ENCODE results near the gene BAG5.
"Not testable (repeated sequence)": the region's sequence is repeated elsewhere in the genome, so short reads cannot be mapped to it uniquely, and the experiment has no call there.

Gene BAG5

DNA sequence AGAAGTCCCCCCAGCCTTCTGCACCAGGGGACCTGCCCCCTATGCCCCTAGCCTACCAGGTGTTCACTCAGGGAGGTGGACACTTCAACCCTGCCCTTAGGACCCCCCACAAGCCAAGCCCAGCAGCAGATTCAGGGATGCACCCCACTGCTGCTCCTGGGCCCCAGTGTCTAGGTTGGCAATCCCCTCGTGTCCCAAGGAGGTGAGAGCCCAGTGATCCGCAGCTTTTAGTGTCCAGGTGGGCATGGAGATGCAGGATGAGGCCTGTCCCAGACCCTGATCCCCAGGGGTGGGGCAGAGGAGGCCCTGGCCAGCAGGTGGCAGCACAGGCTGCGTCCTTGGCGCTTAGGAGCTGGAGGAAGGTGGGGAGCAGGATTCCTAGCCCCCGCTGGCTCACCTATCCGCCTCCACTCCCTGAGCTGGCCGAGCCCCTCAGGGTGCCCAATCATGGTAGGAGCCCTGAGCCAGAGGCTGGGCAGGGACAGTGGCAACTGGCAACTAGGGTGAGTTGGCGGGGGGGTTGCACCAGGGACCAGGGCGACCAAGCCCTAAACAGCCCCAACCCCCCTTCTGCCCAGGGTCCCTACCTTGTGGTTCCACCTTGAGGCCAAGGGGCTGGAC, 43.9 kb downstream of the BAG5 start:
- H3K9ac ChIP-seq (ENCODE audit: low read depth, low read length): no peak overlapping the region

DNA sequence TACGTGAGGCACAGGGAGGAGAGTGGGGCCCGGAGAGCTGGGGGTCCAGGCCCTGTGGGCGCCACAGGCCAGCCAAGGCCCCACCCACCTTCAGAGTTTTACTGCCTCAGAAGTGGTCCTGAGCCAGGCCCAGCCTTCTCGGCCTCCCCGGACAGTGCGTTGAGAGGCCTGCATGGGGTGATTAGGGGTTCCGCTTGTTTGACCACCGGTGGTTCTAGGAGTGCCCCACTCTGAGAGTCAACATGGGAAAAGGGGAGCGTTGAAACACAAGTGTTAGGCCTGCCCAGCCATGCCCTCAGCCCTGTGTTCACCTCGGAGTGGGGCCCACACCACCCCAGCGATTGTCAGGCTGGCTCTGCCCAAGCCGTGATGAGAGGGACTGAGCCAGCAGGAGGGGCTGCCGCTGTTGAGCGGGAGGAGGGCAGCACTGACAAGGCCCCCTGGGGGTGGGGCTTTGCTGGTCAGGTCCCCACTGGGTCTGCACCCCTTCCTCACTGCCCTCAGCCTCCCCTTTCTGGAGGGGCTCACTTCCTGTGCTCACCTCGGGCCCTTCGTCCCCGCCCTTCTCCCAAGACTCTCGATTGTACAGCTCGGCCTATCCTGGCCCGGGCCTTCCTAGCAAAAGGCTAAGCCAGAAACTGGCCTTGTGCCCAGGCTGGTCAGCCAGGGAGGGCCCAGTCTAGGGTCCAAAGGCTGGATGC, 44.6 kb downstream of the BAG5 start:
- Histone ChIP-seq H3K4me3 (ENCODE audit: low read depth, low read length) (no peak overlapping the region), H3K36me3 (ENCODE audit: control insufficient read depth, insufficient read depth, low read length) (peaks cover 18% of the 10 kb centered on the region), H3K4me1 (ENCODE audit: control insufficient read depth, insufficient read depth, low read length) (peaks cover 23% of the 10 kb centered on the region; the same call in 1 of the 2 replicates), H3K9ac (ENCODE audit: low read depth, low read length) (no peak overlapping the region), H3K9me3 (ENCODE audit: control insufficient read depth, insufficient read depth, low read length) (no peaks in the 10 kb centered on the region), H3K27ac (ENCODE audit: low read depth, low read length) (peak overlapping the region; percentile 47), H3K27me3 (ENCODE audit: control insufficient read depth, insufficient read depth, low read length) (peaks cover under 1% of the 10 kb centered on the region; the same call in 1 of the 2 replicates)

More for the DNA sequence above, 43.9 kb downstream of the BAG5 start:
- Histone ChIP-seq H3K4me3 (ENCODE audit: low read depth, low read length) (no peak overlapping the region), H3K4me1 (ENCODE audit: control insufficient read depth, insufficient read depth, low read length) (peaks cover 23% of the 10 kb centered on the region; the same call in 1 of the 2 replicates), H3K36me3 (ENCODE audit: control insufficient read depth, insufficient read depth, low read length) (peaks cover 18% of the 10 kb centered on the region), H3K27me3 (ENCODE audit: control insufficient read depth, insufficient read depth, low read length) (peaks cover 7% of the 10 kb centered on the region), H3K27ac (ENCODE audit: low read depth, low read length) (peak overlapping the region; percentile 47), H3K9me3 (ENCODE audit: control insufficient read depth, insufficient read depth, low read length) (no peaks in the 10 kb centered on the region)

- Histone ChIP-seq H3K9me3 (ENCODE audit: control insufficient read depth, insufficient read depth, low read length) (no peaks in the 10 kb centered on the region), H3K9ac (ENCODE audit: low read depth, low read length) (no peak overlapping the region), H3K27me3 (ENCODE audit: control insufficient read depth, insufficient read depth, low read length) (no peaks in the 10 kb centered on the region), H3K36me3 (ENCODE audit: control insufficient read depth, insufficient read depth, low read length) (peaks cover 18% of the 10 kb centered on the region), H3K4me1 (ENCODE audit: control insufficient read depth, insufficient read depth, low read length) (peaks cover 23% of the 10 kb centered on the region; the same call in 1 of the 2 replicates), H3K27ac (ENCODE audit: low read depth, low read length) (no peak overlapping the region), H3K4me3 (ENCODE audit: low read depth, low read length) (no peak overlapping the region)
Observed at GRCh38 chr14:103517174-103517566, 45.3 kb downstream of the BAG5 start.

DNA sequence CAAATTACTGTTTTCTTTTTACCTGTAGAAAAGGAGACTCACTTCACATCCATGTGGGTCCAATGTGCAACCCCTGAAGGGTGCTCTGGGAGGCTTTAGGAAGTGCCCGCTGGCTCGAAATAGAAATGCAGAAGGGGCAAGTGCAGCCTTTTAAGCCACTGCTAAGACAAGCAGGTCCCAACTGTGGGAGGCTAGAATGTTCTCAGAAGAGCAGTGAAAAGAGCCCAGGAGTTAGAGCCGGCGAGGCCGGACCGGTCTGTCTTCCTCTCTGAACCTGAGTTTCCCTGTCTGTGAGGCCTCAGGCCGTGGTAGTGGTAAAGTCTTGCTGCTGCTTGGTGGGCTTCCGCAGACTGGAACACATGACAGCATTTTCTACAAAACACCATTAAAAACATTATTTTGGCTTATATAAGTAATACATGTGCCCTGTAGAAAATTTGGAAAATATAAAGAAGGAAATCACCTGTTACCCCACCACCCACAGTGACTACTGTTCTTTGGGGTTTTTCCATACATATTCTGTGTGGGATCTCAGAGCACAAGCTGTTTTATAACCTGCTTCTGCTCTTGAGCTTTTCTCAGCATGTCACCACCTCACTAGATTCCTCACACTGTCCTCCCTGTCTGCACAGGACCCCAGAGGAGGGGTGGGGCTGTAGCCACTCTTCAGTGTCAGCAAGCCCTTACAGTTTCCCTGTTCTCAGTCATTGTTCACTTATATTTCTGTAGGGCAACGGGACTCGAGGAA, 45.9 kb downstream of the BAG5 start:
- H3K27me3 ChIP-seq (ENCODE audit: control insufficient read depth, insufficient read depth, low read length): no peaks in the 10 kb centered on the region
- H3K27ac ChIP-seq (ENCODE audit: low read depth, low read length): peak overlapping the region; percentile 24
- H3K4me1 ChIP-seq (ENCODE audit: control insufficient read depth, insufficient read depth, low read length): peaks cover 23% of the 10 kb centered on the region; the same call in 1 of the 2 replicates
- no peak overlapping the region for H3K9ac ChIP-seq (ENCODE audit: low read depth, low read length)
- H3K9me3 ChIP-seq (ENCODE audit: control insufficient read depth, insufficient read depth, low read length): no peaks in the 10 kb centered on the region
- H3K4me3 ChIP-seq (ENCODE audit: low read depth, low read length): no peak overlapping the region
- peaks cover 19% of the 10 kb centered on the region for H3K36me3 ChIP-seq (ENCODE audit: control insufficient read depth, insufficient read depth, low read length)

DNA sequence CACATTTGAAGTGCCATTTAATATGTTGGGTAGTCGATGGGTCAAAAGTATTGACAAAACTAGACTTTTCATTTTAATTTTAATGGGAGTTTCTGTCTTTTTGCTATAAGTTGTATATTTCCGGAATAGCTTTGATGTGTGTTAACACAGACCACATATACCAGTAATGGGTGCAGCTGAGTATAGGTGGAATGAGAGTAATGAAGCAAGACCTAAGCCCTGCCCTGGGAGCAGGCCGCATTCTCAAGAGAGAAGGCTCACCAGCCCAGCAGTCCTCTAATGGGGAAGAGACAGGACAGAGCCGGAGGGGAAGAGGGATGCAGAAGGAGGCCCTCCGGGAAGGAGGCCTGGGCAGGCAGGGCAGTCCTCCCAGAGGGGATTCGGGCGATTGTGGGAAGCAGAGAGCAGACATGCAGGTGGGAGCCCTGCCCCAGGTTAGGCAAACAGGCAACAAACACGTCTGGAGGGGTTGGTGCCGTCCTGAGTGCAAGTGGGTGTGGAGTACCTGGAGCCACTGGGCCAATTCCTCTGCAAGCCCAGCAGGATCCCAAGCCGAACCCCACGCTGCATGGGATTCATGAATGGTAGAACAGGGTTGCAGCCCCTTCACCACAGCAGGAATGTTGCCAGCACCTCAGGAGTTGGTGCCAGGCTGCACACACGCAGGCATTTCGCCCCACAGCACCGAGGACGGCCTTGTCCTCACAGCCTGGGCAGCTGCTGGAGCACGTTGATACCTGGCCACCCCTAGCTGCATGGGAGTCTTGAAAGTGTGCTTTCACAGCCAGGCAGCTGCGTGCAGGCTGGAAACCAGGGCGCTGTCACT, 47.6 kb downstream of the BAG5 start:
- Histone ChIP-seq H3K4me1 (ENCODE audit: control insufficient read depth, insufficient read depth, low read length) (peaks cover 18% of the 10 kb centered on the region; the same call in 1 of the 2 replicates), H3K9me3 (ENCODE audit: control insufficient read depth, insufficient read depth, low read length) (no peaks in the 10 kb centered on the region)

DNA sequence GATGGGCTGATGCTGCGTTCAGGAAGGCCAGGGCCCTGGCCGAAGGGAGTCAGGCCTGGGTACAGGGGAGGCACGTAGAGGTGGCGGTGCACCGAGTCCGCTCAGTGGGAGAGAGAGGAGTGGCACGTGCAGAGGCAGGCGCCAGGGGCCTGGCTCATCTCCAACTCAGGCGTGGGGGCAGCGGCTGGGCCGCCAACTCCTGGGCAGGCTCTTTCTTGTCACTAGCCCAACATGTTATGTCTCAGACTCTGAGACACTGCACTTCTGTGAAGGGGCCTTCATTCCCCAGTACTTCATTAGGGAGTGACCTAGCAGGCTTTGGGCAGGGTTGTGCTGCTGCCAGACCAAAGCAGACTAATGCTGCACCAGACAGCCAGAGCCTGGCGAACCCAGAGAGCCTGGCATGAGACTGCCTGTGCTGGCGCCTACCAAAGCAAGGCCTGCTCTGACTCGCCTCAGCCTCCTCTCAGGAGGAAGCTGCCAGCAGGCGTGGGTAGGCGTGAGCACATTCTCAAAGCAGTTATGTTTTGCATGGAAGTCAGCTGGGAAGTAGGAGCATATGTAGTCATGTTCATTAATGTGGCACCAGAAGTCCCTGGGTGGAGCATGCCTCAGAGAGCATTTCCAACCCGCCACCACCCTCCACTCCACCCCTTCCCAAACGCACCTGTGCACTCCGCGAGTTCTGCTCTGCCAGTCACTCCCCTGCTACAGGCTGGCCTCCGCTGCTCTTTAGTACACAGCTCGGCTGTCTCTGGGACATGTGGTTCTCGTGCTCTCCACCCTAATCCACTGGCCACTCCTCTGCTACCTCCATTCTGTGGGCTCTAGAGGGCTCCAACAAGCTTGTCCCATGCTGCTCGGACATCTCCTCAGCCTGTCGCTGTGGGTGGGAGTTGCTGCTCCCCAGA, 49.5 kb downstream of the BAG5 start:
- H3K27me3 ChIP-seq (ENCODE audit: control insufficient read depth, insufficient read depth, low read length): no peaks in the 10 kb centered on the region
- no peak overlapping the region for H3K9ac ChIP-seq (ENCODE audit: low read depth, low read length)
- H3K27ac ChIP-seq (ENCODE audit: low read depth, low read length): no peak overlapping the region
- peaks cover 18% of the 10 kb centered on the region for H3K36me3 ChIP-seq (ENCODE audit: control insufficient read depth, insufficient read depth, low read length)
- no peaks in the 10 kb centered on the region for H3K9me3 ChIP-seq (ENCODE audit: control insufficient read depth, insufficient read depth, low read length)
- no peak overlapping the region for H3K4me3 ChIP-seq (ENCODE audit: low read depth, low read length)
- H3K4me1 ChIP-seq (ENCODE audit: control insufficient read depth, insufficient read depth, low read length): peaks cover 3% of the 10 kb centered on the region; the same call in 1 of the 2 replicates

More for the DNA sequence above, 47.6 kb downstream of the BAG5 start:
- Histone ChIP-seq H3K36me3 (ENCODE audit: control insufficient read depth, insufficient read depth, low read length) (peaks cover 14% of the 10 kb centered on the region), H3K4me3 (ENCODE audit: low read depth, low read length) (no peak overlapping the region), H3K27me3 (ENCODE audit: control insufficient read depth, insufficient read depth, low read length) (no peaks in the 10 kb centered on the region), H3K9ac (ENCODE audit: low read depth, low read length) (no peak overlapping the region), H3K27ac (ENCODE audit: low read depth, low read length) (no peak overlapping the region)

GRCh38 chr14:103512180-103512579, 50.3 kb downstream of the BAG5 start:
- peaks cover 26% of the 10 kb centered on the region for H3K36me3 ChIP-seq (ENCODE audit: control insufficient read depth, insufficient read depth, low read length)
- H3K4me3 ChIP-seq (ENCODE audit: low read depth, low read length); H3K4me1 ChIP-seq (ENCODE audit: control insufficient read depth, insufficient read depth, low read length); H3K9me3 ChIP-seq (ENCODE audit: control insufficient read depth, insufficient read depth, low read length); H3K27ac ChIP-seq (ENCODE audit: low read depth, low read length); H3K9ac ChIP-seq (ENCODE audit: low read depth, low read length); H3K27me3 ChIP-seq (ENCODE audit: control insufficient read depth, insufficient read depth, low read length): not testable (repeated sequence)

DNA sequence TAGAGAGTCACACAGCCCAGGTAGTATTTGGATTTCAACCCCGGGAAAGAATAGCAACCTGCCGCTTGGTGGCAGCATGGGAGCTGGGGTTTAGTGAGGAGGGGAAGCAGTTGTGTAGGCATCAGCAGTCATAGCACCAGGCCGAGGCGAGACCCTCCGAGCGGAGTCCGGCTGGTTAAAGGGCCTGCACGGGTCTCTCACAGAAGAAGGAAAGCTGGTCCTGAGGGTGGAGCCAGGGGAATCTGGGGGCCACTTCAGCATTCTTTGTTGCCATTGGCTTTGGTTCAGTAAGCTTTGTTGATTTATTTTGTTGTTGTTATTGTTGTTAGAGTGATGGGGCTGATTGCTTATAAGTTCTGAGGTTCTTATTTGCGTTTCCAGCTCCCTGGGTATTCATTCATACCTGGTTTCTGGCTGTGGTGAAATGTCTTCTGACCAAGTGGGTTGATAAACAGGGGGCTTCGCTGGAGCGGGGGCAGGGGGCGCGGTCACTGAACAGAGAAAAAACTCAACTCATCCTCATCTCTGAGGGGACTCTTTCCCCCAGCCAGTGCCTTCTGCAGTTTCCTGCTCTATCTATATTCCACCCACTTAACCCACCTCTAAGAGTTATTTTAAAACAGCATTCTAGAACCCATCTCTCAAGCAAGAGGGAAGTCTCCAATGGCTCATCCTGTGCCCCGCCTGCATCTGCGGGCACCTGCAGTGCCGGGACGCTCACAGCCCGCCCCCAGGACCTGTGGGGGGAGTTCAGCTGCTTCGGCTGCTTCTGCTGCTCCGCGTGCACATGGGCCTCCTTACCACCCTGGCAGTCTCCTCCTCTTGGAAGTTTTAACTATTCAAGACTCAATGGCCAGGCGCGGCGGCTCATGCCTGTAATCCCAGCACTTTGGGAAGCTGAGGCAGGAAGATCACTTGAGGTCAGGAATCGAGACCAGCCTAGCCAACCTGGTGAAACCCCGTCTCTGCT, 51.4 kb downstream of the BAG5 start:
- Histone ChIP-seq H3K27ac (ENCODE audit: low read depth, low read length) (no peak overlapping the region), H3K4me1 (ENCODE audit: control insufficient read depth, insufficient read depth, low read length) (no peaks in the 10 kb centered on the region), H3K9me3 (ENCODE audit: control insufficient read depth, insufficient read depth, low read length) (no peaks in the 10 kb centered on the region), H3K27me3 (ENCODE audit: control insufficient read depth, insufficient read depth, low read length) (no peaks in the 10 kb centered on the region), H3K36me3 (ENCODE audit: control insufficient read depth, insufficient read depth, low read length) (peaks cover 31% of the 10 kb centered on the region), H3K9ac (ENCODE audit: low read depth, low read length) (no peak overlapping the region), H3K4me3 (ENCODE audit: low read depth, low read length) (no peak overlapping the region)
